Peyer's patch (tissue), 4 donors: ENCODE data around the gene FAM222A.

ENCODE experiments used
- CTCF ChIP-seq, 6 experiments: fragments of 450-650 bp in 4 of 6; fragments of 200-600 bp in 2 of 6; sonication (generic) in 1 of 6; IDR thresholded peaks; one replicate each; pipeline ENCODE4 v1.5.1; 2017 to 2019; ENCODE audit warnings: antibody characterized with exemption in 6 of 6, mild to moderate bottlenecking in 3 of 6, moderate library complexity in 1 of 6
- POLR2A ChIP-seq, 2 donors: fragments of 450-650 bp; IDR thresholded peaks; one replicate each; pipeline ENCODE4 v1.5.1; 2017; ENCODE audit warnings: antibody characterized with exemption in 2 of 2, mild to moderate bottlenecking in 2 of 2, moderate library complexity in 2 of 2

GRCh38 chr12:109693160-109693559 lies 20.5 kb upstream of the FAM222A start:
- TF ChIP-seq POLR2A (IDR thresholded peaks at IDR 0.05), result no peak
- no peak for TF ChIP-seq CTCF (IDR thresholded peaks at IDR 0.05)
